Measurements from ENCODE around the gene CLNS1A.

The CLNS1A gene

GRCh38 chr11:77630157-77630710 lies 7.4 kb downstream of the CLNS1A start:
- no peak overlapping the region for H3K27ac ChIP-seq (ENCODE audit: low read depth, low read length)
- H3K36me3 ChIP-seq (ENCODE audit: control insufficient read depth in 1 of 2, insufficient read depth in 2 of 2, low read length in 2 of 2): peaks cover 4 to 10% of the 10 kb centered on the region in 2 donors
- no peaks in the 10 kb centered on the region for H3K9me3 ChIP-seq (ENCODE audit: control insufficient read depth in 1 of 2, low read length in 2 of 2)
- H3K9ac ChIP-seq (ENCODE audit: low read depth in 1 of 2, low read length in 2 of 2): no peak overlapping the region
- no peak overlapping the region for H3K4me3 ChIP-seq (ENCODE audit: low read depth in 1 of 2, low read length in 2 of 2)
- no peaks in the 10 kb centered on the region for H3K27me3 ChIP-seq (ENCODE audit: control insufficient read depth in 1 of 2, insufficient read depth in 2 of 2, low read length in 2 of 2)
- no peaks in the 10 kb centered on the region for H3K4me1 ChIP-seq (ENCODE audit: control insufficient read depth in 1 of 2, insufficient read depth in 2 of 2, low read length in 2 of 2)

GRCh38 chr11:77619576-77620198 lies 17.9 kb downstream of the CLNS1A start:
- Histone ChIP-seq H3K4me1 (ENCODE audit: control insufficient read depth in 1 of 2, insufficient read depth in 2 of 2, low read length in 2 of 2) (no peaks in the 10 kb centered on the region), H3K36me3 (ENCODE audit: control insufficient read depth in 1 of 2, insufficient read depth in 2 of 2, low read length in 2 of 2) (peaks cover 3 to 57% of the 10 kb centered on the region in 2 donors), H3K9ac (ENCODE audit: low read depth in 1 of 2, low read length in 2 of 2) (no peak overlapping the region), H3K27ac (ENCODE audit: low read depth, low read length) (no peak overlapping the region), H3K9me3 (ENCODE audit: control insufficient read depth in 1 of 2, low read length in 2 of 2) (no peaks in the 10 kb centered on the region), H3K4me3 (ENCODE audit: low read depth in 1 of 2, low read length in 2 of 2) (no peak overlapping the region), H3K27me3 (ENCODE audit: control insufficient read depth in 1 of 2, insufficient read depth in 2 of 2, low read length in 2 of 2) (no peaks in the 10 kb centered on the region)

GRCh38 chr11:77617892-77618291 lies 19.7 kb downstream of the CLNS1A start:
- no peak overlapping the region for H3K4me3 ChIP-seq (ENCODE audit: low read depth in 1 of 2, low read length in 2 of 2)
- peaks cover 3 to 52% of the 10 kb centered on the region in 2 donors for H3K36me3 ChIP-seq (ENCODE audit: control insufficient read depth in 1 of 2, insufficient read depth in 2 of 2, low read length in 2 of 2)
- H3K9me3 ChIP-seq (ENCODE audit: control insufficient read depth in 1 of 2, low read length in 2 of 2): no peaks in the 10 kb centered on the region
- no peaks in the 10 kb centered on the region for H3K27me3 ChIP-seq (ENCODE audit: control insufficient read depth in 1 of 2, insufficient read depth in 2 of 2, low read length in 2 of 2)
- no peak overlapping the region for H3K9ac ChIP-seq (ENCODE audit: low read depth in 1 of 2, low read length in 2 of 2)
- no peak overlapping the region for H3K27ac ChIP-seq (ENCODE audit: low read depth, low read length)
- H3K4me1 ChIP-seq (ENCODE audit: control insufficient read depth in 1 of 2, insufficient read depth in 2 of 2, low read length in 2 of 2): no peaks in the 10 kb centered on the region

GRCh38 chr11:77611921-77612320 lies 25.7 kb downstream of the CLNS1A start:
- Histone ChIP-seq H3K27me3 (ENCODE audit: control insufficient read depth in 1 of 2, insufficient read depth in 2 of 2, low read length in 2 of 2) (no peaks in the 10 kb centered on the region), H3K9ac (ENCODE audit: low read depth in 1 of 2, low read length in 2 of 2) (no peak overlapping the region), H3K4me3 (ENCODE audit: low read depth in 1 of 2, low read length in 2 of 2) (no peak overlapping the region), H3K4me1 (ENCODE audit: control insufficient read depth in 1 of 2, insufficient read depth in 2 of 2, low read length in 2 of 2) (no peaks in the 10 kb centered on the region), H3K27ac (ENCODE audit: low read depth, low read length) (no peak overlapping the region), H3K36me3 (ENCODE audit: control insufficient read depth in 1 of 2, insufficient read depth in 2 of 2, low read length in 2 of 2) (peaks cover 26 to 60% of the 10 kb centered on the region in 2 donors), H3K9me3 (ENCODE audit: control insufficient read depth in 1 of 2, low read length in 2 of 2) (no peaks in the 10 kb centered on the region)

GRCh38 chr11:77609234-77609633 lies 28.4 kb downstream of the CLNS1A start:
- Histone ChIP-seq H3K36me3 (ENCODE audit: control insufficient read depth in 1 of 2, insufficient read depth in 2 of 2, low read length in 2 of 2) (peaks cover 23 to 49% of the 10 kb centered on the region in 2 donors), H3K9me3 (ENCODE audit: control insufficient read depth in 1 of 2, low read length in 2 of 2) (no peaks in the 10 kb centered on the region), H3K27ac (ENCODE audit: low read depth, low read length) (no peak overlapping the region), H3K4me1 (ENCODE audit: control insufficient read depth in 1 of 2, insufficient read depth in 2 of 2, low read length in 2 of 2) (no peaks in the 10 kb centered on the region), H3K4me3 (ENCODE audit: low read depth in 1 of 2, low read length in 2 of 2) (no peak overlapping the region), H3K27me3 (ENCODE audit: control insufficient read depth in 1 of 2, insufficient read depth in 2 of 2, low read length in 2 of 2) (no peaks in the 10 kb centered on the region), H3K9ac (ENCODE audit: low read depth in 1 of 2, low read length in 2 of 2) (no peak overlapping the region)

- Histone ChIP-seq H3K27ac (ENCODE audit: low read depth, low read length) (no peak overlapping the region), H3K4me1 (ENCODE audit: control insufficient read depth in 1 of 2, insufficient read depth in 2 of 2, low read length in 2 of 2) (peaks cover 15 to 16% of the 10 kb centered on the region in 2 donors), H3K9ac (ENCODE audit: low read depth in 1 of 2, low read length in 2 of 2) (no peak overlapping the region)
Observed at GRCh38 chr11:77604281-77604680, 33.3 kb downstream of the CLNS1A start.

GRCh38 chr11:77602381-77603088 lies 35.1 kb downstream of the CLNS1A start:
- no peaks in the 10 kb centered on the region for H3K27me3 ChIP-seq (ENCODE audit: control insufficient read depth in 1 of 2, insufficient read depth in 2 of 2, low read length in 2 of 2)
- H3K36me3 ChIP-seq (ENCODE audit: control insufficient read depth in 1 of 2, insufficient read depth in 2 of 2, low read length in 2 of 2): peaks cover 4 to 12% of the 10 kb centered on the region in 2 donors
- peaks cover 15 to 16% of the 10 kb centered on the region in 2 donors for H3K4me1 ChIP-seq (ENCODE audit: control insufficient read depth in 1 of 2, insufficient read depth in 2 of 2, low read length in 2 of 2)
- H3K27ac ChIP-seq (ENCODE audit: low read depth, low read length): peak overlapping the region; percentile 7
- no peak overlapping the region for H3K4me3 ChIP-seq (ENCODE audit: low read depth in 1 of 2, low read length in 2 of 2)
- H3K9me3 ChIP-seq (ENCODE audit: control insufficient read depth in 1 of 2, low read length in 2 of 2): no peaks in the 10 kb centered on the region
- no peak overlapping the region for H3K9ac ChIP-seq (ENCODE audit: low read depth in 1 of 2, low read length in 2 of 2)

More at GRCh38 chr11:77604281-77604680, 33.3 kb downstream of the CLNS1A start:
- Histone ChIP-seq H3K4me3 (ENCODE audit: low read depth in 1 of 2, low read length in 2 of 2) (no peak overlapping the region), H3K36me3 (ENCODE audit: control insufficient read depth in 1 of 2, insufficient read depth in 2 of 2, low read length in 2 of 2) (peaks cover 6 to 13% of the 10 kb centered on the region in 2 donors), H3K9me3 (ENCODE audit: control insufficient read depth in 1 of 2, low read length in 2 of 2) (no peaks in the 10 kb centered on the region), H3K27me3 (ENCODE audit: control insufficient read depth in 1 of 2, insufficient read depth in 2 of 2, low read length in 2 of 2) (no peaks in the 10 kb centered on the region)

- Histone ChIP-seq H3K9ac (ENCODE audit: low read depth in 1 of 2, low read length in 2 of 2) (no peak overlapping the region), H3K4me1 (ENCODE audit: control insufficient read depth in 1 of 2, insufficient read depth in 2 of 2, low read length in 2 of 2) (peaks cover 15 to 16% of the 10 kb centered on the region in 2 donors), H3K27ac (ENCODE audit: low read depth, low read length) (no peak overlapping the region), H3K4me3 (ENCODE audit: low read depth in 1 of 2, low read length in 2 of 2) (no peak overlapping the region), H3K27me3 (ENCODE audit: control insufficient read depth in 1 of 2, insufficient read depth in 2 of 2, low read length in 2 of 2) (no peaks in the 10 kb centered on the region), H3K9me3 (ENCODE audit: control insufficient read depth in 1 of 2, low read length in 2 of 2) (no peaks in the 10 kb centered on the region), H3K36me3 (ENCODE audit: control insufficient read depth in 1 of 2, insufficient read depth in 2 of 2, low read length in 2 of 2) (peaks cover 0 to 2% of the 10 kb centered on the region in 2 donors)
Observed at GRCh38 chr11:77598195-77598594, 39.4 kb downstream of the CLNS1A start.

GRCh38 chr11:77596626-77597025 lies 41.0 kb downstream of the CLNS1A start:
- peaks cover 0 to 2% of the 10 kb centered on the region in 2 donors for H3K36me3 ChIP-seq (ENCODE audit: control insufficient read depth in 1 of 2, insufficient read depth in 2 of 2, low read length in 2 of 2)
- no peak overlapping the region for H3K27ac ChIP-seq (ENCODE audit: low read depth, low read length)

GRCh38 chr11:77593883-77594282 lies 43.7 kb downstream of the CLNS1A start:
- Histone ChIP-seq H3K9me3 (ENCODE audit: control insufficient read depth in 1 of 2, low read length in 2 of 2) (no peaks in the 10 kb centered on the region), H3K27me3 (ENCODE audit: control insufficient read depth in 1 of 2, insufficient read depth in 2 of 2, low read length in 2 of 2) (no peaks in the 10 kb centered on the region), H3K4me3 (ENCODE audit: low read depth in 1 of 2, low read length in 2 of 2) (peak overlapping the region in 1 of 2 donors; percentile 7), H3K4me1 (ENCODE audit: control insufficient read depth in 1 of 2, insufficient read depth in 2 of 2, low read length in 2 of 2) (peaks cover 10% of the 10 kb centered on the region in 2 donors), H3K27ac (ENCODE audit: low read depth, low read length) (no peak overlapping the region), H3K36me3 (ENCODE audit: control insufficient read depth in 1 of 2, insufficient read depth in 2 of 2, low read length in 2 of 2) (no peaks in the 10 kb centered on the region), H3K9ac (ENCODE audit: low read depth in 1 of 2, low read length in 2 of 2) (no peak overlapping the region)

More at GRCh38 chr11:77596626-77597025, 41.0 kb downstream of the CLNS1A start:
- peaks cover 3 to 7% of the 10 kb centered on the region in 2 donors for H3K4me1 ChIP-seq (ENCODE audit: control insufficient read depth in 1 of 2, insufficient read depth in 2 of 2, low read length in 2 of 2)
- no peak overlapping the region for H3K9ac ChIP-seq (ENCODE audit: low read depth in 1 of 2, low read length in 2 of 2)
- H3K9me3 ChIP-seq (ENCODE audit: control insufficient read depth in 1 of 2, low read length in 2 of 2): no peaks in the 10 kb centered on the region
- H3K4me3 ChIP-seq (ENCODE audit: low read depth in 1 of 2, low read length in 2 of 2): no peak overlapping the region
- no peaks in the 10 kb centered on the region for H3K27me3 ChIP-seq (ENCODE audit: control insufficient read depth in 1 of 2, insufficient read depth in 2 of 2, low read length in 2 of 2)

Data from duodenal mucosa (tissue), 2 donors.